Activated T-cell treated with anti-CD3 and anti-CD28 coated beads, Interleukin-2, amount 50 U/mL, for 72 hours (primary cell): ENCODE data around the gene KCNMA1. TPM values are rescaled to one million over a fixed set of nuclear protein-coding genes. Genes with fewer than 3 reads are reported as not detected.

Source experiments
- ATAC-seq, 2 donors: fragments of 150-1000 bp; cut with Tn5 transposase; replicated peaks in 1 of 2; 2 replicates each; pipeline ENCODE4 v1.10.0; 2021; ENCODE audit warnings: moderate library complexity in 2 of 2, mild to moderate bottlenecking in 1 of 2
- DNase-seq, 2 donors: peaks; one replicate each; pipeline ENCODE4 v3.0.0; 2021 to 2022; ENCODE audit warnings: mixed read lengths in 1 of 2
- H3K27ac Mint-ChIP-seq: one replicate; pipeline ENCODE4 v1.8.0; 2022; ENCODE audit warnings: mild to moderate bottlenecking, moderate library complexity, mixed read lengths
- H3K27me3 Mint-ChIP-seq: one replicate; pipeline ENCODE4 v1.8.0; 2022; ENCODE audit warnings: low read depth, mixed read lengths
- H3K36me3 Mint-ChIP-seq, 2 donors: one replicate each; pipeline ENCODE4 v1.8.0; 2022; ENCODE audit warnings: mixed read lengths in 2 of 2, mild to moderate bottlenecking in 1 of 2; ENCODE audit not compliant: insufficient read depth in 2 of 2
- H3K4me1 Mint-ChIP-seq: one replicate; pipeline ENCODE4 v1.8.0; 2022; ENCODE audit warnings: low read depth, mixed read lengths
- H3K4me3 Mint-ChIP-seq, 2 donors: one replicate each; pipeline ENCODE4 v1.8.0; 2022; ENCODE audit warnings: mild to moderate bottlenecking in 2 of 2, mixed read lengths in 2 of 2, moderate library complexity in 2 of 2
- H3K9me3 Mint-ChIP-seq, 2 donors: one replicate each; pipeline ENCODE4 v1.8.0; 2022; ENCODE audit warnings: mixed read lengths in 2 of 2
- total RNA-seq, 2 donors: library from RNA; stranded (reverse); gene quantifications; one replicate each; pipeline ENCODE4 v1.2.3, GENCODE V29; 2022

KCNMA1 gene
- total RNA-seq, 2 donors from 2014 or later, result 0.55 to 1.0 TPM

DNA sequence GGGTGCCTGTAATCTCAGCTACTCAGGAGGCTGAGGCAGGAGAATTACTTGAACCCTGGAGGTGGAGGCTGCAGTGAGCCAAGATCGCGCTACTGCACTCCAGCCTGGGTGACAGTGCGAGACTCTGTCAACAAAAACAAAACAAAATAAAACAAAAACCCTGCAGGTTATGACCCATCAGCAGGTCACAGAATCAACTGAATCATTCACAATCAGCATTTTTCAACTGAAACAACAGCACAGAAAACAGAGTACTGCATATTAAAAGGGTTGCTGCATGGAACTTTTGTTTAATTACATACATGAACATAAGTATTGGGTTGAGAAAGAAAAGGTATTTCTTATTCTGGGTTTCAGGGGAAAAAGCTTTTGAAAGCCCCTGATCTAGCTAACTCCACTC lies 77.6 kb downstream of the KCNMA1 start:
- Mint-ChIP-seq H3K27me3 (peaks cover 21% of the 10 kb centered on the region), H3K36me3 (peaks cover 0 to 1% of the 10 kb centered on the region in 2 donors), H3K9me3 (no peaks in the 10 kb centered on the region), H3K4me1 (peaks cover 3% of the 10 kb centered on the region), H3K27ac (no peak overlapping the region), H3K4me3 (no peak overlapping the region)
- DNase-seq (no peak), ATAC-seq (no peak)

- Mint-ChIP-seq H3K4me3 (no peak overlapping the region), H3K4me1 (peaks cover 8% of the 10 kb centered on the region), H3K27ac (no peak overlapping the region), H3K9me3 (no peaks in the 10 kb centered on the region), H3K36me3 (no peaks in the 10 kb centered on the region), H3K27me3 (no peaks in the 10 kb centered on the region)
- ATAC-seq (no peak), DNase-seq (no peak)
These were observed 80.5 kb downstream of the KCNMA1 start for GRCh38 chr10:77556990-77557601.

- ATAC-seq (no peak), DNase-seq (no peak)
- no peaks in the 10 kb centered on the region for H3K36me3 Mint-ChIP-seq
- no peak overlapping the region for H3K27ac Mint-ChIP-seq
- H3K27me3 Mint-ChIP-seq, result peaks cover 5% of the 10 kb centered on the region
- no peak overlapping the region for H3K4me3 Mint-ChIP-seq
- H3K4me1 Mint-ChIP-seq, result peaks cover 8% of the 10 kb centered on the region
- H3K9me3 Mint-ChIP-seq, result no peaks in the 10 kb centered on the region
These were observed 81.9 kb downstream of the KCNMA1 start for GRCh38 chr10:77555591-77556212.

GRCh38 chr10:77554996-77555397 lies 82.6 kb downstream of the KCNMA1 start:
- Mint-ChIP-seq H3K27ac (no peak overlapping the region), H3K36me3 (no peaks in the 10 kb centered on the region), H3K4me3 (peak overlapping the region in 1 of 2 donors; percentile 1), H3K4me1 (peaks cover 8% of the 10 kb centered on the region), H3K27me3 (peaks cover 5% of the 10 kb centered on the region), H3K9me3 (no peaks in the 10 kb centered on the region)
- DNase-seq, result peak; percentile 1 to 5
- peak; percentile 51 for ATAC-seq

GRCh38 chr10:77553966-77554365 lies 83.6 kb downstream of the KCNMA1 start:
- Mint-ChIP-seq H3K9me3 (no peaks in the 10 kb centered on the region), H3K36me3 (no peaks in the 10 kb centered on the region), H3K27ac (no peak overlapping the region), H3K4me1 (peaks cover 8% of the 10 kb centered on the region), H3K4me3 (no peak overlapping the region), H3K27me3 (peaks cover 5% of the 10 kb centered on the region)
- DNase-seq (no peak), ATAC-seq (no peak)

- Mint-ChIP-seq H3K4me1 (peaks cover 8% of the 10 kb centered on the region), H3K9me3 (no peaks in the 10 kb centered on the region), H3K27me3 (peaks cover 5% of the 10 kb centered on the region), H3K36me3 (no peaks in the 10 kb centered on the region), H3K27ac (no peak overlapping the region), H3K4me3 (no peak overlapping the region)
- ATAC-seq (no peak), DNase-seq (no peak)
These were observed 84.3 kb downstream of the KCNMA1 start for GRCh38 chr10:77553311-77553710.

DNA sequence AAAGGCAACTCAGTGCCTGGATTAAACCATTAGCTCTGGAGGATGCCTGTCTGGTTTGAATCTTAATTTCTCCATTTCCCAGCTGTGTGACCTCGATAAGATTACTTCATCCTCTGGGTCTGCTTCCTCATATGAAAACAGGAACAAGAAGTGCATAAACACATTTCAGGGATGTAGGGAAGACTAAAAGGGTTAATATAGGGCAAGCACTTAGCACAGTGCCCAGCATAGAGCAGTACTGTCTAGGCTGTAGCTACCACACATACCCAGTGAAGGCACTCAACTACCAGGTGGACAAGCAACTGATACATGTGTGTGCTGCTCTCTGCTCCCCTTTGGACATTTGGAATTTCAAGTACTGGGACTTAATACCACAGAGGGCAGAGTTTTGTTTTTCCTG lies 85.4 kb downstream of the KCNMA1 start:
- no peak overlapping the region for H3K4me3 Mint-ChIP-seq
- DNase-seq (no peak), ATAC-seq (no peak)
- no peaks in the 10 kb centered on the region for H3K9me3 Mint-ChIP-seq
- H3K27me3 Mint-ChIP-seq, result peaks cover 5% of the 10 kb centered on the region
- peaks cover 8% of the 10 kb centered on the region for H3K4me1 Mint-ChIP-seq
- no peaks in the 10 kb centered on the region for H3K36me3 Mint-ChIP-seq
- no peak overlapping the region for H3K27ac Mint-ChIP-seq

GRCh38 chr10:77550378-77550777 lies 87.2 kb downstream of the KCNMA1 start:
- ATAC-seq, result no peak
- H3K27me3 Mint-ChIP-seq, result peaks cover 5% of the 10 kb centered on the region
- H3K27ac Mint-ChIP-seq, result no peak overlapping the region
- DNase-seq, result no peak
- H3K4me1 Mint-ChIP-seq, result peaks cover 8% of the 10 kb centered on the region
- H3K9me3 Mint-ChIP-seq, result peaks cover 2 to 3% of the 10 kb centered on the region in 2 donors
- H3K4me3 Mint-ChIP-seq, result no peak overlapping the region
- H3K36me3 Mint-ChIP-seq, result no peaks in the 10 kb centered on the region

GRCh38 chr10:77548671-77549070 lies 88.9 kb downstream of the KCNMA1 start:
- no peak for ATAC-seq
- Mint-ChIP-seq H3K4me1 (no peaks in the 10 kb centered on the region), H3K4me3 (no peak overlapping the region), H3K9me3 (peaks cover 2 to 3% of the 10 kb centered on the region in 2 donors), H3K27ac (no peak overlapping the region), H3K36me3 (peaks cover 0 to under 1% of the 10 kb centered on the region in 2 donors), H3K27me3 (peaks cover 9% of the 10 kb centered on the region)
- DNase-seq, result no peak

DNA sequence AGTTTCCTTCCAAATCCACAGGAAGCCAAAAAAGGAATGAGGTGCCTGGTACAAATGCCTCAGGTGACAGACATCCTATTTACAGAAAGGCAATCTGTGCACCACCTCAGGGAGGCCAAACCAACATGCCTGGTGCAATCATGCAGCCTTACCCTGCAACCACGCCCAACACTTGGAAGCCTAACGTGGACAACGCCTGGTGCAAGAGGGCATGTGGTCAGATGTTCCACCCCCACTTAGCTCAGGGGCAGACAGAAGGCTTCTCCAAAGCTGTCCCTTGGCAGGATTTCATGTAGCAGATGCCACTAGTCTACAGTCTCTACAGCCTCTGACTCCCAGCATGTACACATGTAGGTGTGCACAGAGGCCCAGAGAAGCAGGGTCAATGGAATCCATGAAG lies 89.5 kb downstream of the KCNMA1 start:
- H3K27me3 Mint-ChIP-seq, result peaks cover 14% of the 10 kb centered on the region
- no peak overlapping the region for H3K4me3 Mint-ChIP-seq
- H3K36me3 Mint-ChIP-seq, result peaks cover 0 to 3% of the 10 kb centered on the region in 2 donors
- no peak overlapping the region for H3K27ac Mint-ChIP-seq
- no peak for DNase-seq
- ATAC-seq, result no peak
- H3K4me1 Mint-ChIP-seq, result no peaks in the 10 kb centered on the region
- H3K9me3 Mint-ChIP-seq, result peaks cover 2 to 3% of the 10 kb centered on the region in 2 donors

- Mint-ChIP-seq H3K27me3 (peaks cover 17% of the 10 kb centered on the region), H3K9me3 (peaks cover 2 to 7% of the 10 kb centered on the region in 2 donors), H3K27ac (no peak overlapping the region), H3K36me3 (peaks cover 0 to 3% of the 10 kb centered on the region in 2 donors), H3K4me3 (no peak overlapping the region), H3K4me1 (no peaks in the 10 kb centered on the region)
- DNase-seq (no peak), ATAC-seq (no peak)
These were observed 90.1 kb downstream of the KCNMA1 start for GRCh38 chr10:77547307-77548050.

- Mint-ChIP-seq H3K36me3 (peaks cover 0 to 3% of the 10 kb centered on the region in 2 donors), H3K27ac (no peak overlapping the region), H3K27me3 (peaks cover 13% of the 10 kb centered on the region), H3K4me1 (no peaks in the 10 kb centered on the region), H3K9me3 (peaks cover 2 to 7% of the 10 kb centered on the region in 2 donors), H3K4me3 (no peak overlapping the region)
- DNase-seq (no peak), ATAC-seq (no peak)
These were observed 91.6 kb downstream of the KCNMA1 start for GRCh38 chr10:77546042-77546441.

DNA sequence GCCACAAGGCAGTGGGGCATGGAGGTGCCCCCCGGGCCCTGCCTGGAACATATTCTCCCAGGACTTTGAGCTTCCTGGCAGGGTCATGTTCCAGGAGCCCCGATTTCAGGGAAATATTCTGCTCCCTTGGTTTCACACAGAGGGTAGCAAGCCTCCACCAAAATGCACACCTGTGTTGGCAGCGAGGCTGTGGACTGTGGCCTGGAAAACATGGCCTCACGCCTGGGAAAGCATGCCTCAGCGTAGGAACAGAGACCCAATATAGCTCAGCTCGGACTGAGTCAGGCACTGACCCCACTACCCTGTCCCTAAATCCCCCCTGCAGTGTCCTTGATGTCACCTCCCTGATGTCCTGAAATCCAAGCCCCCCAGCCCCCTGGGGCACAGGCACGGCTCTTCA lies 92.0 kb downstream of the KCNMA1 start:
- Mint-ChIP-seq H3K27me3 (peaks cover 13% of the 10 kb centered on the region), H3K4me3 (no peak overlapping the region), H3K27ac (no peak overlapping the region), H3K36me3 (peaks cover 0 to 3% of the 10 kb centered on the region in 2 donors), H3K4me1 (no peaks in the 10 kb centered on the region), H3K9me3 (peaks cover 2 to 7% of the 10 kb centered on the region in 2 donors)
- no peak for ATAC-seq
- DNase-seq, result no peak
